Mesenchymal stem cell (in vitro differentiated cells and primary cell): Measurements from ENCODE around the gene NRG3.

Source experiments
- DNase-seq: peaks from one replicate; pipeline ENCODE4 v3.0.0-alpha.2; 2013
- H2AFZ ChIP-seq: one replicate; pipeline ENCODE4 v1.6.1; 2013; ENCODE audit warnings: low read depth, mild to moderate bottlenecking, control low read depth, inconsistent platforms, low read length, moderate library complexity
- H2AK5ac ChIP-seq: 2 replicates; pipeline ENCODE4 v1.6.1; 2013; ENCODE audit warnings: low read length, moderate library complexity, mild to moderate bottlenecking, inconsistent platforms; ENCODE audit not compliant: severe bottlenecking
- H2BK120ac ChIP-seq: one replicate; pipeline ENCODE4 v1.6.1; 2013; ENCODE audit warnings: low read depth, mild to moderate bottlenecking, inconsistent platforms, low read length, moderate library complexity
- H2BK12ac ChIP-seq, 2 experiments: one replicate each; pipeline ENCODE4 v1.6.1; 2013; ENCODE audit warnings: inconsistent platforms in 2 of 2, low read length in 2 of 2, mild to moderate bottlenecking in 2 of 2, moderate library complexity in 2 of 2, control low read depth in 1 of 2
- H2BK15ac ChIP-seq: one replicate; pipeline ENCODE4 v1.6.1; 2013; ENCODE audit warnings: mild to moderate bottlenecking, low read depth, inconsistent platforms; ENCODE audit not compliant: poor library complexity, severe bottlenecking
- H2BK5ac ChIP-seq: 2 replicates; pipeline ENCODE4 v1.6.1; 2013; ENCODE audit warnings: low read depth, mild to moderate bottlenecking, low read length, control low read depth, inconsistent platforms; ENCODE audit not compliant: poor library complexity, severe bottlenecking
- H3K14ac ChIP-seq, 2 experiments: one replicate each; pipeline ENCODE4 v1.6.1; 2013; ENCODE audit warnings: inconsistent platforms in 2 of 2, low read length in 2 of 2, control low read depth in 1 of 2, mild to moderate bottlenecking in 1 of 2, moderate library complexity in 1 of 2
- H3K18ac ChIP-seq, 2 experiments: one replicate each; pipeline ENCODE4 v1.6.1; 2013; ENCODE audit warnings: inconsistent platforms in 2 of 2, low read length in 2 of 2, control low read depth in 1 of 2, low read depth in 1 of 2, mild to moderate bottlenecking in 1 of 2
- H3K23ac ChIP-seq, 2 experiments: one replicate each; pipeline ENCODE4 v1.6.1; 2013; ENCODE audit warnings: inconsistent platforms in 2 of 2, low read length in 2 of 2, mild to moderate bottlenecking in 2 of 2, moderate library complexity in 2 of 2, control low read depth in 1 of 2
- H3K27ac ChIP-seq: 2 replicates; pipeline ENCODE4 v1.5.1; 2013; ENCODE audit warnings: mild to moderate bottlenecking, moderate library complexity, low read length, control low read depth, inconsistent platforms; ENCODE audit not compliant: poor library complexity, severe bottlenecking
- H3K27me3 ChIP-seq, 2 experiments: 2 replicates each; pipeline versions ENCODE4 v1.6.1 to v1.7.0; 2013; ENCODE audit warnings: low read length in 2 of 2, mild to moderate bottlenecking in 2 of 2, moderate library complexity in 2 of 2, control low read depth in 1 of 2, inconsistent platforms in 1 of 2; ENCODE audit not compliant: control insufficient read depth in 1 of 2, insufficient read depth in 1 of 2
- H3K36me3 ChIP-seq, 2 experiments: 2 replicates each; pipeline versions ENCODE4 v1.6.1 to v1.7.0; 2013; ENCODE audit warnings: low read length in 2 of 2, control low read depth in 1 of 2, inconsistent platforms in 1 of 2, low read depth in 1 of 2, mild to moderate bottlenecking in 1 of 2; ENCODE audit not compliant: insufficient read depth in 2 of 2, control insufficient read depth in 1 of 2
- H3K4ac ChIP-seq, 2 experiments: one replicate each; pipeline ENCODE4 v1.6.1; 2013; ENCODE audit warnings: inconsistent platforms in 2 of 2, low read length in 2 of 2, mild to moderate bottlenecking in 2 of 2, moderate library complexity in 2 of 2, control low read depth in 1 of 2, low read depth in 1 of 2
- H3K4me1 ChIP-seq: 2 replicates; pipeline ENCODE4 v1.6.1; 2013; ENCODE audit warnings: low read depth, low read length, control low read depth; ENCODE audit not compliant: control insufficient read depth, insufficient read depth
- H3K4me2 ChIP-seq: 2 replicates; pipeline ENCODE4 v1.6.1; 2013; ENCODE audit warnings: low read length, mild to moderate bottlenecking, inconsistent platforms; ENCODE audit not compliant: poor library complexity, severe bottlenecking
- H3K4me3 ChIP-seq, 2 experiments: 2 replicates each; pipeline versions ENCODE4 v1.5.1 to v1.7.0; 2013; ENCODE audit warnings: low read length in 2 of 2, mild to moderate bottlenecking in 2 of 2, control low read depth in 1 of 2, low read depth in 1 of 2; ENCODE audit not compliant: insufficient read depth in 1 of 2
- H3K79me1 ChIP-seq: replicated peaks from 2 replicates; pipeline ENCODE4 v1.6.1; 2013; ENCODE audit warnings: mild to moderate bottlenecking, control low read depth, low read length, inconsistent platforms; ENCODE audit not compliant: poor library complexity, severe bottlenecking
- H3K9ac ChIP-seq: 2 replicates; pipeline ENCODE4 v1.7.0; 2013; ENCODE audit warnings: mild to moderate bottlenecking, low read length, moderate library complexity
- H3K9me3 ChIP-seq: 2 replicates; pipeline ENCODE4 v1.7.0; 2013; ENCODE audit warnings: mild to moderate bottlenecking, low read length; ENCODE audit not compliant: control insufficient read depth
- H4K8ac ChIP-seq: one replicate; pipeline ENCODE4 v1.6.1; 2013; ENCODE audit warnings: inconsistent platforms, mild to moderate bottlenecking, low read length, moderate library complexity
- H4K91ac ChIP-seq: one replicate; pipeline ENCODE4 v1.6.1; 2013; ENCODE audit warnings: mild to moderate bottlenecking, low read length, inconsistent platforms
- WGBS: methylation state at CpG from one replicate; pipeline ENCODE4 v1.1.7; 2013; ENCODE audit warnings: mixed read lengths; 5-methylcytosine and 5-hydroxymethylcytosine counted together

Gene NRG3

GRCh38 chr10:82536668-82537067 is 661.7 kb downstream of the NRG3 start:
- Histone ChIP-seq H4K91ac (no peak overlapping the region), H2AFZ (no peak overlapping the region)

GRCh38 chr10:82538272-82538671 is 663.3 kb downstream of the NRG3 start:
- WGBS = 81% methylated on average over 1 of the region's 1 CpG
- H2BK5ac ChIP-seq = no peak overlapping the region

More at GRCh38 chr10:82536668-82537067, 661.7 kb downstream of the NRG3 start:
- no peaks in the 10 kb centered on the region for H3K79me1 ChIP-seq
- H2BK12ac ChIP-seq = no peak overlapping the region
- no peak overlapping the region for H3K9ac ChIP-seq
- H3K27ac ChIP-seq = no peak overlapping the region
- no peak overlapping the region for H2BK5ac ChIP-seq
- no peak overlapping the region for H3K18ac ChIP-seq
- H3K14ac ChIP-seq = no peak overlapping the region
- no peak overlapping the region for H3K4ac ChIP-seq
- no peak for DNase-seq
- H3K9me3 ChIP-seq = no peaks in the 10 kb centered on the region
- H3K36me3 ChIP-seq = no peaks in the 10 kb centered on the region
- H3K4me2 ChIP-seq = no peak overlapping the region
- no peaks in the 10 kb centered on the region for H3K27me3 ChIP-seq
- H3K4me1 ChIP-seq = no peaks in the 10 kb centered on the region
- no peak overlapping the region for H3K23ac ChIP-seq
- no peak overlapping the region for H2BK15ac ChIP-seq
- no peak overlapping the region for H2AK5ac ChIP-seq
- H3K4me3 ChIP-seq = no peak overlapping the region
- H2BK120ac ChIP-seq = no peak overlapping the region
- no peak overlapping the region for H4K8ac ChIP-seq

GRCh38 chr10:82543631-82544030 is 668.6 kb downstream of the NRG3 start:
- H2BK5ac ChIP-seq = no peak overlapping the region
- H2AFZ ChIP-seq = no peak overlapping the region
- H3K4me3 ChIP-seq = no peak overlapping the region
- no peak overlapping the region for H2BK120ac ChIP-seq
- no peaks in the 10 kb centered on the region for H3K4me1 ChIP-seq
- H3K9ac ChIP-seq = no peak overlapping the region
- H3K4ac ChIP-seq = no peak overlapping the region
- H2AK5ac ChIP-seq = no peak overlapping the region
- DNase-seq = no peak
- H3K9me3 ChIP-seq = no peaks in the 10 kb centered on the region
- H3K14ac ChIP-seq = no peak overlapping the region
- H3K79me1 ChIP-seq = no peaks in the 10 kb centered on the region
- H4K91ac ChIP-seq = no peak overlapping the region
- H2BK12ac ChIP-seq = no peak overlapping the region
- no peaks in the 10 kb centered on the region for H3K36me3 ChIP-seq
- H3K27me3 ChIP-seq = no peaks in the 10 kb centered on the region
- H3K23ac ChIP-seq = no peak overlapping the region
- no peak overlapping the region for H3K18ac ChIP-seq
- no peak overlapping the region for H3K27ac ChIP-seq
- H3K4me2 ChIP-seq = no peak overlapping the region
- WGBS = 82% methylated on average over 2 of the region's 2 CpGs
- H2BK15ac ChIP-seq = no peak overlapping the region
- H4K8ac ChIP-seq = no peak overlapping the region

More at GRCh38 chr10:82538272-82538671, 663.3 kb downstream of the NRG3 start:
- H3K4me2 ChIP-seq = no peak overlapping the region
- H2AFZ ChIP-seq = no peak overlapping the region
- no peaks in the 10 kb centered on the region for H3K27me3 ChIP-seq
- H4K91ac ChIP-seq = no peak overlapping the region
- no peak overlapping the region for H3K18ac ChIP-seq
- H2BK120ac ChIP-seq = no peak overlapping the region
- H3K4ac ChIP-seq = no peak overlapping the region
- no peaks in the 10 kb centered on the region for H3K79me1 ChIP-seq
- no peak overlapping the region for H3K27ac ChIP-seq
- no peak overlapping the region for H4K8ac ChIP-seq
- H3K9me3 ChIP-seq = no peaks in the 10 kb centered on the region
- no peak overlapping the region for H3K14ac ChIP-seq
- H3K36me3 ChIP-seq = no peaks in the 10 kb centered on the region
- H2BK12ac ChIP-seq = no peak overlapping the region
- no peak overlapping the region for H2BK15ac ChIP-seq
- no peak overlapping the region for H3K9ac ChIP-seq
- H3K4me1 ChIP-seq = no peaks in the 10 kb centered on the region
- no peak overlapping the region for H3K4me3 ChIP-seq
- no peak for DNase-seq
- no peak overlapping the region for H2AK5ac ChIP-seq
- H3K23ac ChIP-seq = no peak overlapping the region

- H3K4me3 ChIP-seq = no peak overlapping the region
- no peaks in the 10 kb centered on the region for H3K4me1 ChIP-seq
- H2BK120ac ChIP-seq = no peak overlapping the region
- no peak overlapping the region for H4K8ac ChIP-seq
- no peak overlapping the region for H2AFZ ChIP-seq
- no peak overlapping the region for H2BK15ac ChIP-seq
- no CpG with 5 or more reads among the region's 1 CpG for WGBS
- H3K4me2 ChIP-seq = no peak overlapping the region
- H3K14ac ChIP-seq = no peak overlapping the region
- no peaks in the 10 kb centered on the region for H3K27me3 ChIP-seq
- no peak overlapping the region for H3K4ac ChIP-seq
- no peaks in the 10 kb centered on the region for H3K79me1 ChIP-seq
- H3K18ac ChIP-seq = no peak overlapping the region
- no peak overlapping the region for H3K9ac ChIP-seq
- no peaks in the 10 kb centered on the region for H3K9me3 ChIP-seq
- H2BK12ac ChIP-seq = no peak overlapping the region
- H2AK5ac ChIP-seq = no peak overlapping the region
- H2BK5ac ChIP-seq = no peak overlapping the region
- DNase-seq = no peak
- H4K91ac ChIP-seq = no peak overlapping the region
- H3K27ac ChIP-seq = no peak overlapping the region
- H3K36me3 ChIP-seq = no peaks in the 10 kb centered on the region
- H3K23ac ChIP-seq = no peak overlapping the region
These were observed 669.4 kb downstream of the NRG3 start for GRCh38 chr10:82544377-82544776.
